Measurements from ENCODE around the gene CEP170B. TPM values are rescaled to one million over a fixed set of nuclear protein-coding genes. Genes with fewer than 3 reads are reported as not detected.

The CEP170B gene
- total and polyA plus RNA-seq, 9 of the 15 experiments (the other 6 are each of a cell fraction or from before 2014, with no cell fraction given), result 0.01 to 10.2 (median 2.2) TPM

GRCh38 chr14:104865631-104866441 is 768 bp downstream of the CEP170B start (continued):
- TF ChIP-seq GTF3C2 (IDR thresholded peaks at IDR 0.05; ENCODE audit: borderline replicate concordance, extremely low read depth, insufficient read length) (no peak), GATAD2B (IDR thresholded peaks at IDR 0.05; ENCODE audit: borderline replicate concordance) (peak; percentile 51; the same call in 1 of the 2 replicates), HDAC3 (IDR thresholded peaks at IDR 0.05; ENCODE audit: borderline replicate concordance, partially characterized antibody) (no peak), CLOCK (CRISPR knock-in tag; IDR thresholded peaks at IDR 0.05; ENCODE audit: borderline replicate concordance) (no peak), CHD7 (IDR thresholded peaks at IDR 0.05; ENCODE audit: low read depth, low read length) (no peak), TEAD4 (IDR thresholded peaks at IDR 0.05; ENCODE audit: low read length) (no peak), TEAD4 (CRISPR knock-in tag; IDR thresholded peaks at IDR 0.05; ENCODE audit: borderline replicate concordance) (no peak), ESRRB (CRISPR knock-in tag; IDR thresholded peaks at IDR 0.05; ENCODE audit: borderline replicate concordance) (no peak)

Measured in K562 (cell line).